K562 (cell line): ENCODE results near the gene UBE2E2. TPM values are rescaled to one million over a fixed set of nuclear protein-coding genes. Genes with fewer than 3 reads are reported as not detected.

ENCODE experiments used
- ATAC-seq: fragments of 200-7000 bp; cut with Tn5 transposase; 3 replicates; pipeline ENCODE4 v1.9.1; 2020; ENCODE audit warnings: moderate library complexity
- BruUV-seq: library from RNA; stranded (reverse); fragments of 400-500 nt; replicated peaks from 2 replicates; lab custom pipeline; 2021; lab: Mats Ljungman, UMichigan
- CTCF ChIA-PET: fragments of 300-600 bp; formaldehyde crosslinking; extraction: SDS; loops from one replicate; lab custom pipeline; 2021; ENCODE audit warnings: low intra/inter-chr PET ratio; lab: Yijun Ruan, JAX
- POLR2A ChIA-PET: fragments of 300-600, 350-650 bp; sonication (Branson Sonifier 250); formaldehyde crosslinking; extraction: SDS; loops from one replicate; lab custom pipeline; 2021; ENCODE audit warnings: antibody characterized with exemption, inconsistent platforms; lab: Yijun Ruan, JAX
- DNase-seq, 4 experiments: peaks; one replicate each; pipeline versions ENCODE4 v3.0.0 to v3.0.0-alpha.2; 2011 to 2018; ENCODE audit warnings: low spot score in 3 of 4, mixed read lengths in 3 of 4; ENCODE audit errors: extremely low read depth in 1 of 4
- FAIRE-seq: peaks from 2 replicates; lab custom pipeline; 2011; peaks lifted over from hg19 to GRCh38; lab: Jason Lieb, UNC
- H2AFZ ChIP-seq: 2 replicates; pipeline ENCODE4 v1.6.0; 2011; ENCODE audit warnings: low read depth, low read length, control low read depth, inconsistent platforms
- H3K27ac ChIP-seq: fragments of 200-600 bp; 3 replicates; pipeline ENCODE4 v1.8.0; 2011; ENCODE audit warnings: low read depth, mild to moderate bottlenecking, control low read depth, inconsistent platforms, low read length, moderate library complexity, mixed read lengths; ENCODE audit errors: extremely low read depth
- H3K27me3 ChIP-seq, 2 experiments: fragments of 300-600 bp in 1 of 2; 2 replicates in 1 of 2; 3 replicates in 1 of 2; pipeline versions ENCODE4 v1.6.0 to v1.8.0; 2011; ENCODE audit warnings: inconsistent platforms in 2 of 2, low read length in 2 of 2, mild to moderate bottlenecking in 1 of 2, mixed read lengths in 1 of 2, moderate library complexity in 1 of 2; ENCODE audit not compliant: control insufficient read depth in 2 of 2, insufficient read depth in 2 of 2
- H3K36me3 ChIP-seq: fragments of 300-600 bp; 3 replicates; pipeline ENCODE4 v1.8.0; 2011; ENCODE audit warnings: mild to moderate bottlenecking, low read length, inconsistent platforms; ENCODE audit not compliant: control insufficient read depth, insufficient read depth
- H3K4me1 ChIP-seq, 2 experiments: fragments of 200-600 bp in 1 of 2; replicated peaks in 1 of 2; 2 replicates in 1 of 2; 3 replicates in 1 of 2; pipeline versions ENCODE4 v1.5.1 to v1.8.0; 2011; ENCODE audit warnings: inconsistent platforms in 2 of 2, low read length in 2 of 2, mild to moderate bottlenecking in 1 of 2, mixed read lengths in 1 of 2, moderate library complexity in 1 of 2; ENCODE audit not compliant: control insufficient read depth in 2 of 2, insufficient read depth in 2 of 2
- H3K4me2 ChIP-seq: 2 replicates; pipeline ENCODE4 v1.6.1; 2011; ENCODE audit warnings: low read length, control low read depth, inconsistent platforms, mixed read lengths; ENCODE audit not compliant: insufficient read depth
- H3K4me3 ChIP-seq: fragments of 200-600 bp; sonication (generic), shearing (Covaris generic); 2 replicates; pipeline ENCODE4 v1.5.1; 2016; ENCODE audit warnings: control low read depth, inconsistent platforms
- H3K79me2 ChIP-seq: fragments of 200-600 bp; 3 replicates; pipeline ENCODE4 v1.8.0; 2011; ENCODE audit warnings: low read length, inconsistent platforms; ENCODE audit not compliant: control insufficient read depth, insufficient read depth
- H3K9ac ChIP-seq, 2 experiments: 2 replicates each; pipeline versions ENCODE4 v1.6.0 to v1.6.1; 2011; ENCODE audit warnings: low read depth in 2 of 2, low read length in 2 of 2, control low read depth in 1 of 2, inconsistent platforms in 1 of 2, mild to moderate bottlenecking in 1 of 2, mixed read lengths in 1 of 2; ENCODE audit not compliant: insufficient read depth in 1 of 2
- H3K9me1 ChIP-seq: one replicate; pipeline ENCODE4 v1.6.0; 2011; ENCODE audit warnings: inconsistent platforms, mild to moderate bottlenecking, low read length, moderate library complexity; ENCODE audit not compliant: control insufficient read depth, insufficient read depth
- H3K9me3 ChIP-seq: replicated peaks from 2 replicates; pipeline ENCODE4 v1.5.1; 2011; ENCODE audit warnings: low read depth, low read length, inconsistent platforms; ENCODE audit not compliant: control insufficient read depth, insufficient read depth
- H4K20me1 ChIP-seq: replicated peaks from 2 replicates; pipeline ENCODE4 v1.6.1; 2011; ENCODE audit warnings: low read length, inconsistent platforms, mixed read lengths; ENCODE audit not compliant: control insufficient read depth, insufficient read depth
- CCAR2 ChIP-seq: fragments of 200-400 bp; formaldehyde crosslinking; IDR thresholded peaks from 2 replicates; pipeline ENCODE4 v1.6.1; 2017; ENCODE audit warnings: mild to moderate bottlenecking, low read depth, low read length
- E2F3 ChIP-seq: fragments of 250-450 bp; sonication (Bioruptor Pico); IDR thresholded peaks from 2 replicates; pipeline ENCODE4 v1.4.0; 2020; ENCODE audit warnings: mild to moderate bottlenecking
- ELF1 ChIP-seq: fragments of 200-800 bp; sonication (Bioruptor generic); IDR thresholded peaks from 2 replicates; pipeline ENCODE4 v1.6.1; 2016; ENCODE audit warnings: missing genetic modification characterization, missing compliant biosample characterization
- ELF2 ChIP-seq: fragments of 250-450 bp; sonication (Bioruptor Pico); IDR thresholded peaks from 2 replicates; pipeline ENCODE4 v1.5.0; 2021; ENCODE audit warnings: mild to moderate bottlenecking
- NFE2L1 ChIP-seq: fragments of 450-650 bp; IDR thresholded peaks from 2 replicates; pipeline ENCODE4 v1.6.1; 2016; ENCODE audit warnings: missing genetic modification characterization, low read depth, mild to moderate bottlenecking, missing compliant biosample characterization, moderate library complexity, borderline replicate concordance
- XRCC5 ChIP-seq: fragments of 200-400 bp; formaldehyde crosslinking; IDR thresholded peaks from 2 replicates; pipeline ENCODE4 v1.6.1; 2017; ENCODE audit warnings: low read depth, mild to moderate bottlenecking, low read length
- ZBTB17 ChIP-seq: fragments of 450-650 bp; formaldehyde crosslinking; IDR thresholded peaks from 2 replicates; pipeline ENCODE4 v1.4.0; 2020; ENCODE audit warnings: mild to moderate bottlenecking
- ZMIZ1 ChIP-seq, 2 experiments: fragments of 150-350 bp in 1 of 2; IDR thresholded peaks; 2 replicates each; pipeline ENCODE4 v1.6.1; 2012 to 2016; ENCODE audit warnings: low read depth in 2 of 2, low read length in 2 of 2, mild to moderate bottlenecking in 1 of 2, moderate library complexity in 1 of 2
- ZNF444 ChIP-seq: fragments of 250-450 bp; sonication (Bioruptor Pico); IDR thresholded peaks from 2 replicates; pipeline ENCODE4 v1.4.0; 2020; ENCODE audit warnings: mild to moderate bottlenecking, moderate library complexity
- ZSCAN32 ChIP-seq: fragments of 450-650 bp; formaldehyde crosslinking; IDR thresholded peaks from 2 replicates; pipeline ENCODE4 v1.4.0; 2020; ENCODE audit warnings: mild to moderate bottlenecking, moderate library complexity
- WGBS: fragments of 100-300 bp; shearing (Covaris generic); methylation state at CpG from one replicate; pipeline ENCODE4 v1.1.6; 2016; ENCODE audit warnings: low coverage, mixed read lengths; ENCODE audit not compliant: insufficient coverage; ENCODE audit errors: missing lambda C conversion rate; 5-methylcytosine and 5-hydroxymethylcytosine counted together
- in situ Hi-C: fragments of 300-500 bp; cut with MboI; formaldehyde crosslinking; loops from 4 replicates; pipeline ENCODE4 v1.15.0; 2018; ENCODE audit warnings: inconsistent platforms, mixed read lengths
- intact Hi-C: fragments of 100-400 bp; cut with micrococcal nuclease; formaldehyde crosslinking; loops from 2 replicates; pipeline ENCODE4 v1.14.2; 2022
- polyA plus RNA-seq, 8 experiments: library from polyadenylated mRNA; depleted of rRNA in 4 of 8; stranded (reverse) in 5 of 8; unstranded in 3 of 8; fragments of >200 nt; fragmentation: Nextera tagmentation in 2 of 8; fragmentation: Illumina TruSeq in 1 of 8; extraction: Ambion mirVana in 2 of 8; extraction: Trizol in 1 of 8; gene quantifications; 2 replicates each; pipeline versions ENCODE4 v1.2.1 to v1.2.3, GENCODE V29; 2011 to 2014; ENCODE audit warnings: inconsistent platforms in 1 of 8, missing spikeins in 1 of 8
- total RNA-seq, 7 experiments: library from RNA; depleted of rRNA in 6 of 7; stranded (reverse); fragments of >200 nt in 6 of 7; fragmentation: Illumina TruSeq in 2 of 7; extraction: Trizol in 2 of 7; gene quantifications; 2 replicates each; pipeline versions ENCODE4 v1.2.1 to v1.2.3, GENCODE V29; 2011 to 2021; ENCODE audit warnings: low replicate concordance in 1 of 7

The UBE2E2 gene
- total and polyA plus RNA-seq, 9 of the 15 experiments (the other 6 are each of a cell fraction or from before 2014, with no cell fraction given): 0.22 to 5.1 (median 1.9) TPM

- TF ChIP-seq ZMIZ1 (IDR thresholded peaks at IDR 0.05; ENCODE audit: low read depth in 2 of 2, low read length in 2 of 2) (no peak), ZNF444 (CRISPR knock-in tag) (no peak), ELF1 (tag) (no peak), NFE2L1 (tag) (no peak), ZBTB17 (CRISPR knock-in tag) (no peak), ELF2 (CRISPR knock-in tag) (no peak)
Measured at GRCh38 chr3:23549148-23549910, 346.2 kb downstream of the UBE2E2 start (continued).

GRCh38 chr3:23550402-23550801, 347.3 kb downstream of the UBE2E2 start:
- BruUV-seq: no TSS peak
- in situ Hi-C loops: no loop called here

More at GRCh38 chr3:23550402-23550801, 347.3 kb downstream of the UBE2E2 start:
- ATAC-seq (no peak), DNase-seq (no peak), FAIRE-seq (no peak)
- intact Hi-C loops: no loop called here
- ChIA-PET POLR2A (no interaction called here), CTCF (no interaction called here)
- no peaks in the 10 kb centered on the region for H3K4me1 ChIP-seq
- 0% methylated on average over 1 of the region's 1 CpG for WGBS
- H3K27ac ChIP-seq: no peak overlapping the region
- no peak overlapping the region for H3K4me3 ChIP-seq
- no peaks in the 10 kb centered on the region for H3K27me3 ChIP-seq
- H3K9ac ChIP-seq: no peak overlapping the region
- H3K4me2 ChIP-seq: no peak overlapping the region
- H3K9me1 ChIP-seq: no peaks in the 10 kb centered on the region
- H4K20me1 ChIP-seq: no peaks in the 10 kb centered on the region
- no peaks in the 10 kb centered on the region for H3K36me3 ChIP-seq
- no peak overlapping the region for H2AFZ ChIP-seq
- no peaks in the 10 kb centered on the region for H3K79me2 ChIP-seq
- TF ChIP-seq E2F3 (CRISPR knock-in tag) (no peak), CCAR2 (no peak), XRCC5 (no peak), ZSCAN32 (no peak)
- no peaks in the 10 kb centered on the region for H3K9me3 ChIP-seq
